ACC112 (cell line): ENCODE data around the gene ACSL4.
A peak's percentile ranks its signal among the peaks of the same experiment; 100 is the strongest.
"Not testable (repeated sequence)": the region's sequence is repeated elsewhere in the genome, so short reads cannot be mapped to it uniquely, and the experiment has no call there.

Experiments
- H2AFZ ChIP-seq: fragments of 200-600 bp; sonication (generic); one replicate; pipeline ENCODE4 v1.6.0; 2017; ENCODE audit warnings: antibody characterized with exemption, low read length; ENCODE audit not compliant: unreplicated experiment
- H3K27ac ChIP-seq: fragments of 200-600 bp; sonication (generic); 2 replicates; pipeline ENCODE4 v1.5.1; 2014; ENCODE audit warnings: low read depth, mild to moderate bottlenecking, antibody characterized with exemption, low read length, moderate library complexity
- H3K27me3 ChIP-seq: fragments of 200-600 bp; sonication (generic); 2 replicates; pipeline ENCODE4 v1.6.1; 2014; ENCODE audit warnings: mild to moderate bottlenecking, antibody characterized with exemption, low read length, moderate library complexity, mixed read lengths; ENCODE audit not compliant: insufficient read depth
- H3K36me3 ChIP-seq: fragments of 200-600 bp; sonication (generic); 2 replicates; pipeline ENCODE4 v1.6.1; 2016; ENCODE audit warnings: mild to moderate bottlenecking, antibody characterized with exemption, low read length, moderate library complexity, mixed read lengths; ENCODE audit not compliant: insufficient read depth
- H3K4me1 ChIP-seq: fragments of 200-600 bp; sonication (generic); one replicate; pipeline ENCODE4 v1.6.1; 2016; ENCODE audit warnings: low read length, mixed read lengths; ENCODE audit not compliant: insufficient read depth, unreplicated experiment, control insufficient read depth
- H3K4me3 ChIP-seq: fragments of 200-600 bp; sonication (generic); 2 replicates; pipeline ENCODE4 v1.5.1; 2014; ENCODE audit warnings: mild to moderate bottlenecking, low read depth, low read length
- H3K79me2 ChIP-seq: fragments of 200-600 bp; sonication (generic); one replicate; pipeline ENCODE4 v1.6.0; 2016; ENCODE audit warnings: low read length; ENCODE audit not compliant: control insufficient read depth, unreplicated experiment, insufficient read depth

ACSL4 gene

DNA sequence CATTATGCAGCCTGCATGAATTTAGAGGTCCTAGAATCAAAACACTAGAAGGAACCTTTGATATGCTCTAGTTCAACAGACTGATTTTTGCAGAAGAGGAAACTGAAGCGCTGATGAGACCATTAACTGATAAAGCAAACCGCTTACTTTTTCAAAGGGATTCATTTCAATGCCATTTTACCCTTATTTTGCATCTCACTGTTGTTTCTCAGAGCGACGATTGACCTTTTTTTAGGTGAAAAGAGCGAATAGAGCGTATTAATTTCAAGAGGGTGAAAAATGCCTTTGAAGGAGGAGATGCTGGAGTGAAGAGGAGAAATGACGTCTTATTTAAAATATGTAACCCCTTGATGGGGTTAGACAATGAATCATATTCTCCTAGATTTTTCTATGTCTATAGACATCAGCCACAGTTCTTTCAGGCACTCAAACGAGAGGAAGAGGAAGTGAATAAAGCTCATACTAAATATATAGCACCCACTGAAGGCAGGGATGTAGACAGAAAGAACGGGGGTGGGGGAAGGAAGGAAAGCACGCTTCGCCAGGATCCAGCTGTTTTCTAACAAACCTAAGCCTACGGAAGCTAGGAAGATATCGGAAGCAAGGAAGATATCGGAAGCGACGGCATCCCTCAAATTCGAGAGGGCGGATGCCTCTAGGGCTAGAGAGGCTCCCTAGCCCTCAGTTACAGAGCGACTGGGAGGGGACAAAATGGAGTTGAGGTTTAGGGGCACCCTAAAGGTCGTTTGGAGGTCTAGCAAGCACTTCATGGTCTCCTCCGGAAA is 848 bp downstream of the ACSL4 start:
- Histone ChIP-seq H3K4me1 (peaks cover 18% of the 10 kb centered on the region), H3K27ac (peak overlapping the region; percentile 86), H3K79me2 (peaks cover 63% of the 10 kb centered on the region), H3K4me3 (peak overlapping the region; percentile 91), H3K27me3 (no peaks in the 10 kb centered on the region), H2AFZ (no peak overlapping the region), H3K36me3 (peaks cover 5% of the 10 kb centered on the region; the same call in 1 of the 2 replicates)

DNA sequence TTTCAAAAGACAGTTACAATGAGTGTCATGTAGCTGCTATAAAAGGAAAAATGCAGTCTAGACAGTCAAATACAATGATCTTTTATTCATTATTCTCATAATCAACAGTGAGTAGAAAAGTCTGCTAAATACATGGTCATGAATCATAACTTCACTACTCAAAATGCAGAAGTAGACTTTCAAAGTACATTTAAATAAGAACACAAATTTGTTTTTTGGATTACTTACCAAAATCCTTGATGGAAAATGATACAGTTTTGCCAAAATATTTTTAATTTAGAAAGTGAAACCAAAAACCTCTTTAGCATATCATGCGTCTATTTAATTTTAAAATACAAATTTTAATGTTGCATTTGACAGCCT is 4.9 kb downstream of the ACSL4 start:
- Histone ChIP-seq H3K79me2 (peaks cover 88% of the 10 kb centered on the region), H2AFZ (no peak overlapping the region), H3K4me1 (peaks cover 14% of the 10 kb centered on the region), H3K4me3 (peak overlapping the region; percentile 65), H3K27ac (peak overlapping the region; percentile 31), H3K36me3 (peaks cover 5% of the 10 kb centered on the region; the same call in 1 of the 2 replicates), H3K27me3 (no peaks in the 10 kb centered on the region)

DNA sequence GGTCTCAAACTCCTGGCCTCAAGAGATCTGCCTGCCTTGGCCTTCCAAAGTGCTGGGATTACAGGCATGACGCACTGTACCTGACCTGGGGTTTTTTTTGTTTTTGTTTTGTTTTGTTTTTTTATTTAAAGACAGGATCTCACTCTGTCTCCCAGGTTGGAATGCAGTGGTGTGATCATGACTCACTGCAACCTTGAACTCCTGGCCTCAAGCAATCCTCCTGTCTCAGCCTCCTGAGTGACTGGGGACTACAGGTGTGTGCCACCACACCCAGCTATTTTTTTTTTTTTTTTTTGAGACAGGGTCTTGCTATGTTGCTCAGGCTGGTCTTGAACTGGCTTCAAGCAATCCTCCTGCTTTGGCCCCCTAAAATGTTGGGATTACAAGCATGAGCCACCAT is 8.1 kb downstream of the ACSL4 start:
- H3K4me3 ChIP-seq, H3K27ac ChIP-seq, H3K36me3 ChIP-seq, H3K27me3 ChIP-seq, H2AFZ ChIP-seq: not testable (repeated sequence)
- H3K79me2 ChIP-seq, result peaks cover 82% of the 10 kb centered on the region
- peaks cover 21% of the 10 kb centered on the region for H3K4me1 ChIP-seq

DNA sequence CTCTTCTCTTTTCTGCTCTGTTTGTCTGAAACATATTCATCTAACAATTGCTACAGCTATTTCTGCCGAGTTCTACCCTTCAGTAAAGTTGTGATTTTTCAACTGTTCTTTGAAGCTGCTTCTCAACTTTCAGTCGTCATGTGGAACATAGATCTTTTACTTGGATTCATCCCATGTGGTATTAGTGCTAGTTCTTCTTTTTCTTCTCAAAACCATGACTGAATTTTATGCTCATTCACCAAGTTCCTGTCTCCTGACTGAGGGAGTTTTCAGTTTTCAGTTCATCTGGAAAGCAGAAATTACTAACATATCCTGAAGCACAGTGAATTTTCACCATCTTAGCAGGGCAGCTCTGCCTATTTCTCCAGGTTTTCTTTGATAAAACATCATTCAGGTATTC is 12.1 kb downstream of the ACSL4 start:
- peaks cover 77% of the 10 kb centered on the region for H3K79me2 ChIP-seq
- no peak overlapping the region for H3K4me3 ChIP-seq
- H2AFZ ChIP-seq, result no peak overlapping the region
- no peaks in the 10 kb centered on the region for H3K36me3 ChIP-seq
- H3K4me1 ChIP-seq, result peaks cover 20% of the 10 kb centered on the region
- H3K27me3 ChIP-seq, result no peaks in the 10 kb centered on the region
- H3K27ac ChIP-seq, result no peak overlapping the region

GRCh38 chrX:109719264-109719663 is 13.8 kb downstream of the ACSL4 start:
- Histone ChIP-seq H3K27me3 (no peaks in the 10 kb centered on the region), H3K27ac (no peak overlapping the region), H3K4me3 (no peak overlapping the region), H3K36me3 (no peaks in the 10 kb centered on the region), H3K4me1 (peaks cover 24% of the 10 kb centered on the region), H3K79me2 (peaks cover 78% of the 10 kb centered on the region), H2AFZ (no peak overlapping the region)

GRCh38 chrX:109716431-109717028 is 16.5 kb downstream of the ACSL4 start:
- H3K27me3 ChIP-seq, result no peaks in the 10 kb centered on the region
- H3K36me3 ChIP-seq, result no peaks in the 10 kb centered on the region
- H3K27ac ChIP-seq, result peak overlapping the region; percentile 46
- peaks cover 76% of the 10 kb centered on the region for H3K79me2 ChIP-seq
- H3K4me3 ChIP-seq, result no peak overlapping the region
- H3K4me1 ChIP-seq, result peaks cover 25% of the 10 kb centered on the region
- no peak overlapping the region for H2AFZ ChIP-seq

GRCh38 chrX:109714340-109714958 is 18.6 kb downstream of the ACSL4 start:
- H3K4me1 ChIP-seq, result peaks cover 39% of the 10 kb centered on the region
- no peak overlapping the region; the same call in 1 of the 2 replicates for H3K4me3 ChIP-seq
- H3K79me2 ChIP-seq, result peaks cover 82% of the 10 kb centered on the region
- no peak overlapping the region for H2AFZ ChIP-seq
- no peaks in the 10 kb centered on the region for H3K27me3 ChIP-seq
- no peaks in the 10 kb centered on the region for H3K36me3 ChIP-seq
- H3K27ac ChIP-seq, result peak overlapping the region; percentile 93

- Histone ChIP-seq H3K36me3 (no peaks in the 10 kb centered on the region), H3K27ac (peak overlapping the region; percentile 75; the same call in 1 of the 2 replicates), H3K4me3 (no peak overlapping the region), H3K4me1 (peaks cover 53% of the 10 kb centered on the region), H3K79me2 (peaks cover 87% of the 10 kb centered on the region), H3K27me3 (no peaks in the 10 kb centered on the region), H2AFZ (no peak overlapping the region)
These were observed 22.9 kb downstream of the ACSL4 start for GRCh38 chrX:109710181-109710580.

DNA sequence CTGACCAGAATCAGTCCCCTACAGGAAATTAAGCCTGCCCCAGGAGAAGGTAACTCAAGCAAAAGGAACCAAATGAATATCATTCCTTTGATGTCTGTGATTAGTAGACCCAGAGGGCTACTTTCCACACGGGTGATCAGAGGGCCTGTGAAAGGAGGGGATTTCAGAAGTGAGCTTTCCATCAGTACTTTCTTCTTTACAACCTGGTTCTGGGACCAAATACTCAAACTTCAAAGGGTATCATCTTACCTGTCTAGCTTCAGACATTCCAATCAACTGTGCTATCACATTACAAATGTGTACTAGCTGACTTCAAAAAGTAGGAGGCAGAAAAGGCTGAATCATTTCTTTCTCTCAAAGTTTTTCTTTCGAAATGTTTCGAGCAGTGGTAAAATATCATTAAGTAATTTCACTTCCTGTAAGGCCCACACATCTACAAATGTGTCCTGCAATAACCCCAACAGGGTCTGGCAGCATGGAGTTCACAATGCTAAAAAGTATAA is 23.9 kb downstream of the ACSL4 start:
- Histone ChIP-seq H3K4me1 (peaks cover 53% of the 10 kb centered on the region), H3K4me3 (peak overlapping the region; percentile 50), H2AFZ (no peak overlapping the region), H3K27me3 (no peaks in the 10 kb centered on the region), H3K36me3 (no peaks in the 10 kb centered on the region), H3K27ac (peak overlapping the region; percentile 75), H3K79me2 (peaks cover 91% of the 10 kb centered on the region)

- Histone ChIP-seq H3K79me2 (peaks cover 93% of the 10 kb centered on the region), H3K4me1 (peaks cover 44% of the 10 kb centered on the region), H3K4me3 (0 out of 2 replicates have a peak overlapping the region, but pooled peaks have one; percentile 3), H3K27ac (no peak overlapping the region), H3K36me3 (no peaks in the 10 kb centered on the region), H3K27me3 (no peaks in the 10 kb centered on the region), H2AFZ (no peak overlapping the region)
These were observed 25.3 kb downstream of the ACSL4 start for GRCh38 chrX:109707720-109708119.
